Measurements from ENCODE around the gene PTGS1. TPM values are rescaled to one million over a fixed set of nuclear protein-coding genes. Genes with fewer than 3 reads are reported as not detected.

Gene PTGS1
- total RNA-seq, 2 donors from 2014 or later: 4.6 to 6.2 TPM

DNA sequence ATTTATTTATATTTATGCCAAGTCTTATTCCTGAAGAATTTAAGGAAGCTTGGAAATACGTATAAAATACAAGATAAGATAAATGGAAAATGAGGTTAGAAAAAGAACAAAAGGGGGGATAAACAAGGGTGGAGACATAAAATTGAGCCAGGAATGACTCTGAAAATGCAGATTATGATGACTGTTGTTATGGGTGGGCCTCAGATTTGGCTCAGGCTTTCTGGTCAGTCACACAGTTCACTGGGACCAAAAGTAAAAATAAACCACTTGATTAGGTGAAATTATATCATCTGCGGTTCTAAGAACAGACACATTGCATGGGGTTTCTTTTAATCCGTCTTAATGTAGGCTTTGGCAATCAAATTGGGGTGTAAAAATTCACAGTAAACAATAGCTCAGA lies 55.9 kb downstream of the PTGS1 start:
- 73% methylated on average over 3 of the region's 3 CpGs for WGBS
- Histone ChIP-seq H3K36me3 (no peaks in the 10 kb centered on the region), H3K9me3 (no peaks in the 10 kb centered on the region), H3K4me3 (no peak overlapping the region), H3K27me3 (replicated peaks; ENCODE audit: insufficient read depth) (no peaks in the 10 kb centered on the region), H3K4me1 (replicated peaks) (no peaks in the 10 kb centered on the region), H3K27ac (no peak overlapping the region)
- no peak for DNase-seq (ENCODE audit: low spot score)
- TF ChIP-seq, protein P1, sequence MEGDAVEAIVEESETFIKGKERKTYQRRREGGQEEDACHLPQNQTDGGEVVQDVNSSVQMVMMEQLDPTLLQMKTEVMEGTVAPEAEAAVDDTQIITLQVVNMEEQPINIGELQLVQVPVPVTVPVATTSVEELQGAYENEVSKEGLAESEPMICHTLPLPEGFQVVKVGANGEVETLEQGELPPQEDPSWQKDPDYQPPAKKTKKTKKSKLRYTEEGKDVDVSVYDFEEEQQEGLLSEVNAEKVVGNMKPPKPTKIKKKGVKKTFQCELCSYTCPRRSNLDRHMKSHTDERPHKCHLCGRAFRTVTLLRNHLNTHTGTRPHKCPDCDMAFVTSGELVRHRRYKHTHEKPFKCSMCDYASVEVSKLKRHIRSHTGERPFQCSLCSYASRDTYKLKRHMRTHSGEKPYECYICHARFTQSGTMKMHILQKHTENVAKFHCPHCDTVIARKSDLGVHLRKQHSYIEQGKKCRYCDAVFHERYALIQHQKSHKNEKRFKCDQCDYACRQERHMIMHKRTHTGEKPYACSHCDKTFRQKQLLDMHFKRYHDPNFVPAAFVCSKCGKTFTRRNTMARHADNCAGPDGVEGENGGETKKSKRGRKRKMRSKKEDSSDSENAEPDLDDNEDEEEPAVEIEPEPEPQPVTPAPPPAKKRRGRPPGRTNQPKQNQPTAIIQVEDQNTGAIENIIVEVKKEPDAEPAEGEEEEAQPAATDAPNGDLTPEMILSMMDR (IDR thresholded peaks at IDR 0.05): no peak
- no peak for TF ChIP-seq POLR2AphosphoS5 (IDR thresholded peaks at IDR 0.05)
- no peak for TF ChIP-seq POLR2A (IDR thresholded peaks at IDR 0.05)
- intact Hi-C loops (cut with DNase I): no loop called here

DNA sequence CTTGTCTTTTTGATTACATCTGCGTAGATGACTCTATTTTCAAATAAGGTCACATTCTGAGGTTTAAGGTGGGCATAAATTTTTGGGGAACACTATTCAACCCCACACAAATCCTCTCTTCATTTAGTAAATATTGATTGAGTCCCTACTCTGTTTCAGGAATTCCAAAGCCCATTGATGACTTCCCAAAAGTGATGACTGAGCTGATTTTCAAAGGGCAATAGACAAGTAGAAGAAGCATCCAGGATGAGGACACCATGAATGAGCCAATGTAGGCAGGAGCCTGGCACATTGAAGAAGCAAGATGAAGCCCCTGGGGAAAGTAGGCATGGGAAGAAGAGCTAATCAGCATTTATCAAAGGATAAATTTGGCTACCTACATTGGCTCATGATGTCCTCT lies 71.7 kb downstream of the PTGS1 start:
- TF ChIP-seq POLR2A (IDR thresholded peaks at IDR 0.05) (no peak), POLR2AphosphoS5 (IDR thresholded peaks at IDR 0.05) (no peak)
- TF ChIP-seq, protein P1 (IDR thresholded peaks at IDR 0.05): no peak
- WGBS: 97% methylated on average over 1 of the region's 1 CpG
- H3K36me3 ChIP-seq: no peaks in the 10 kb centered on the region
- intact Hi-C loops (cut with DNase I): no loop called here
- H3K27ac ChIP-seq: no peak overlapping the region
- no peaks in the 10 kb centered on the region for H3K9me3 ChIP-seq
- H3K27me3 ChIP-seq (replicated peaks; ENCODE audit: insufficient read depth): no peaks in the 10 kb centered on the region
- H3K4me1 ChIP-seq (replicated peaks): no peaks in the 10 kb centered on the region
- DNase-seq (ENCODE audit: low spot score): no peak
- no peak overlapping the region for H3K4me3 ChIP-seq

DNA sequence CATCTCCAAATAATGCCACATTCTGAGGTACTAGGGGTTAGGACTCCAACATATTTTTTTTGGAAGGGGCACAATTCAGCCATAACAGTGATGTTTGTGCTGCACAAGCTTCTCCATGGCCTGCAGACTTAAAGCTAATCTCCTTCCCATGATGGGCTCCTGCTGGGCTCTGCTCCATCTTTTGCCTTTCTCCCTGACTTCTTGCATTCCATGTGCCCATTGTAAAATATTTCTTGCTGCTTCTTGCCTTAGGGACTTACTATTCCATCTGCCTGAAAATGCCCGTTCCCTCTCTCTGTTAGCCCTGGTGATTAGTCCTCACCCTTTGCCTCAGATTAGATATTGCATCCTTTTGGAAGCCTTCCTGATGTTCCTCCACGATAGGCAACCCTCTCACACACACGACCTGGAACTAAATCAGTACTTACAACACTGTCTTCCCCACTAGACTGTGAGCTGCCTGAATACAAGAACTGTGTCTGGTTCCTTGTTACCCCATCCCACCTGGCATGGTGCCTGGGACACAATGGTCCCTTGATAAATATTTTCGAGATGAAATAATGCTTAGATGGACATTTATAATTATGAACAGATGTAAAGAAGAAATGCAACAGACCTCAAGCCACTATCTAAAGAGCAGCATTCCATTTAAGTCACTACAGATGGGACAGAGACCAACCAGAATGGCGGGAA lies 73.4 kb downstream of the PTGS1 start:
- no peaks in the 10 kb centered on the region for H3K9me3 ChIP-seq
- no peak for TF ChIP-seq POLR2AphosphoS5 (IDR thresholded peaks at IDR 0.05)
- TF ChIP-seq POLR2A (IDR thresholded peaks at IDR 0.05): no peak
- TF ChIP-seq, protein P1 (IDR thresholded peaks at IDR 0.05): no peak
- WGBS: 68% methylated on average over 5 of the region's 5 CpGs
- intact Hi-C loops (cut with DNase I): no loop called here
- H3K27ac ChIP-seq: no peak overlapping the region
- no peaks in the 10 kb centered on the region for H3K36me3 ChIP-seq
- no peak for DNase-seq (ENCODE audit: low spot score)
- no peaks in the 10 kb centered on the region for H3K4me1 ChIP-seq (replicated peaks)
- H3K4me3 ChIP-seq: no peak overlapping the region
- H3K27me3 ChIP-seq (replicated peaks; ENCODE audit: insufficient read depth): no peaks in the 10 kb centered on the region

Small RNA genes within 50 kb of the gene (small RNA-seq; reads per million reads assigned to genes)
- 0 reads per million in 2 donors for gene AL162424.1

Other genes starting within 250 kb of the PTGS1 start
- 10 to 100 TPM; 60.7 to 69.6 TPM for gene NDUFA8, start 211.2 kb upstream of the PTGS1 start, total RNA-seq
- gene MORN5, start 211.1 kb upstream of the PTGS1 start, total RNA-seq: 1 to 10 TPM in 1 of 2 donors, not detected in 1; 2.1 TPM
- 1 to 10 TPM; 2.7 to 7.3 TPM for gene LHX6, start 142.1 kb upstream of the PTGS1 start, total RNA-seq
- 10 to 100 TPM in 1 of 2 donors, 1 to 10 TPM in 1; 8.8 to 20.3 TPM for gene RBM18, start 106.2 kb upstream of the PTGS1 start, total RNA-seq
- 10 to 100 TPM; 21.1 to 35.4 TPM for gene MRRF, start 106.1 kb upstream of the PTGS1 start, total RNA-seq
- gene OR1J1, start 106.9 kb downstream of the PTGS1 start, total RNA-seq: not detected
- not detected for gene OR1J2, start 139.8 kb downstream of the PTGS1 start, total RNA-seq
- under 1 TPM; 0.23 to 0.91 TPM for gene OR1J4, start 148.1 kb downstream of the PTGS1 start, total RNA-seq
- gene OR1N1, start 156.3 kb downstream of the PTGS1 start, total RNA-seq: not detected
- gene OR1N2, start 182.1 kb downstream of the PTGS1 start, total RNA-seq: not detected
- gene OR1L8, start 212.4 kb downstream of the PTGS1 start, total RNA-seq: under 1 TPM in 1 of 2 donors, not detected in 1; 0.14 TPM
- not detected for gene OR1Q1, start 243.7 kb downstream of the PTGS1 start, total RNA-seq

Data from prostate gland (tissue), 2 donors.